ENCODE data around the gene UCP2.

Gene UCP2

GRCh38 chr11:73981051-73981805, 1.4 kb downstream of the UCP2 start:
- Histone ChIP-seq H3K4me3 (ENCODE audit: low read length) (peak overlapping the region; percentile 79), H3K27me3 (ENCODE audit: control insufficient read depth, insufficient read depth, low read length) (no peaks in the 10 kb centered on the region), H3K9ac (ENCODE audit: low read length) (peak overlapping the region; percentile 55), H3K27ac (ENCODE audit: low read depth, low read length) (no peak overlapping the region), H3K36me3 (ENCODE audit: control insufficient read depth, insufficient read depth, low read length) (peaks cover 24% of the 10 kb centered on the region), H3K4me1 (ENCODE audit: control insufficient read depth, insufficient read depth, low read length) (no peaks in the 10 kb centered on the region)

DNA sequence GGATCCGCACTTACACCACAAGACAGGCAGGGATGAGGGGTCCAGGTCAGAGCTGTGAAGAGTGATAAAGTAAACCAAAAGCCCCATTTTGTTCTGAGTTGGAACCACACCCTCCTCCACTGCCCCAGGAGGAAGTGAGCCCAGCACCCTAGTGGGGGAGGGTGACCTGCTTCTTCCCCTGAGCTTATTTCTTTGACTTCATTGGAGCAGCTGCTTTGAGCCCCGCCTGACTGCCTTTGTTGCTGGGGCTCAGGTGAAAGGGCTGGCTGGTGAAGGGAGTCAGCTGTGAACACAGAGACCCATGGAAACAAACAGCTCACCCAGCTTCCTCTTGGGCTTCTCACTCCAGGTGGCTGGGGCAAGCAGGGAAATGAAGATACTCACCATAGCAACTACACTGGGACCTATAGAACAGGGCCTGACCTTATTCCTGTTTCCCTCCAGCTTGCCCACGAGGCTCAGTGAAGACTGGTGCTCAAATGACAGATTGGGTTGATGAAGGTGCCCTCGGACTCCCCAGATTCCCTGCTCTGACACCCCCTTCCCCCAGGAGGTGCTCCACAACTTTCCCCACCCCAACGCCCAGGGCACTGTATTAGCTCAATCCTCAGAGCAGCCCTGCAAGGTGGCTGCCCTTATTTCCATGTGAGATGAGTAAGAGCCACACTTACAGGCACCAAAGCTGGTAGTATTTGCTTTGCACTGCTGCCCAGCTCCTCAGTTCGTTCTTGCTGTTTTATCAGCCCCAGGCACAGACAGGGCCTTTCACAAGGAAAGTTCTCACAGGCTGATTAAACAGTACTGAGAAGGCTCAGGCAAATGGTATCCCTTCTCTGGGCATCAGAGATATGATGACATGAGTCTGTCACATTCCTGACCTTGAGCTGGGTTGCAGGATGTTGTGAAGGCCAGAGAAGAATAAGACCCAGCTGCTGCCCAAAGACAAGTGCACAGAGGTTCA, 2.4 kb downstream of the UCP2 start:
- Histone ChIP-seq H3K9ac (ENCODE audit: low read length) (no peak overlapping the region), H3K4me3 (ENCODE audit: low read length) (peak overlapping the region; percentile 79), H3K4me1 (ENCODE audit: control insufficient read depth, insufficient read depth, low read length) (no peaks in the 10 kb centered on the region), H3K27ac (ENCODE audit: low read depth, low read length) (no peak overlapping the region), H3K36me3 (ENCODE audit: control insufficient read depth, insufficient read depth, low read length) (peaks cover 28% of the 10 kb centered on the region), H3K27me3 (ENCODE audit: control insufficient read depth, insufficient read depth, low read length) (no peaks in the 10 kb centered on the region)

DNA sequence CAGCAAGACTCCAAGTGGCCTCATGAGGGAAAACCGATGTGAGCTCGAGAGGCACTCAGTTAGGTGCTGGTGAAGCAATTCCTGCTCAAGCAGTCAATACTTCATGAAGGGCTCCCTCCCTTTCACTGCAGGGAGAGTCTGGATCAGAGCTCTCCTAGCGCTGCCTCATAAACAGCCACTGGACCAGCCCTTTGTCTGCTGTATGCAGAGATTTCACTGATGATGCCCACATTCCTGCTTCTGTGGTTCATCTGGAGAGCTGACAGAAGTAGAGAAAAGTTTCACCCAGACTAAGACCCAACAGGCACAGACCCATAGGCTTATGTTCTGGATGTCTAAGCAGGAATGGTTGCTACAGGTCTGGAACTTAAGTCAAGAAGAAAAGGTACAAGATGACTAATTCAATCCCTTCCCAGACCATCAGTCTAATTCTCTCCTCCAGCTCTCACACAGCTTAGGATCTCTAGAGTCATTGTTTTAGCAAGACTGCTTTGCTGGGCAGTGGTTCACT, 4.0 kb downstream of the UCP2 start:
- H3K4me3 ChIP-seq (ENCODE audit: low read length), result no peak overlapping the region
- H3K27me3 ChIP-seq (ENCODE audit: control insufficient read depth, insufficient read depth, low read length), result no peaks in the 10 kb centered on the region
- no peak overlapping the region for H3K27ac ChIP-seq (ENCODE audit: low read depth, low read length)
- no peak overlapping the region for H3K9ac ChIP-seq (ENCODE audit: low read length)
- no peaks in the 10 kb centered on the region for H3K4me1 ChIP-seq (ENCODE audit: control insufficient read depth, insufficient read depth, low read length)
- peaks cover 36% of the 10 kb centered on the region for H3K36me3 ChIP-seq (ENCODE audit: control insufficient read depth, insufficient read depth, low read length)

- Histone ChIP-seq H3K36me3 (ENCODE audit: control insufficient read depth, insufficient read depth, low read length) (peaks cover 36% of the 10 kb centered on the region), H3K9ac (ENCODE audit: low read length) (no peak overlapping the region), H3K4me1 (ENCODE audit: control insufficient read depth, insufficient read depth, low read length) (no peaks in the 10 kb centered on the region), H3K4me3 (ENCODE audit: low read length) (no peak overlapping the region), H3K27ac (ENCODE audit: low read depth, low read length) (no peak overlapping the region), H3K27me3 (ENCODE audit: control insufficient read depth, insufficient read depth, low read length) (no peaks in the 10 kb centered on the region)
Observed at GRCh38 chr11:73977856-73978519, 4.7 kb downstream of the UCP2 start.

DNA sequence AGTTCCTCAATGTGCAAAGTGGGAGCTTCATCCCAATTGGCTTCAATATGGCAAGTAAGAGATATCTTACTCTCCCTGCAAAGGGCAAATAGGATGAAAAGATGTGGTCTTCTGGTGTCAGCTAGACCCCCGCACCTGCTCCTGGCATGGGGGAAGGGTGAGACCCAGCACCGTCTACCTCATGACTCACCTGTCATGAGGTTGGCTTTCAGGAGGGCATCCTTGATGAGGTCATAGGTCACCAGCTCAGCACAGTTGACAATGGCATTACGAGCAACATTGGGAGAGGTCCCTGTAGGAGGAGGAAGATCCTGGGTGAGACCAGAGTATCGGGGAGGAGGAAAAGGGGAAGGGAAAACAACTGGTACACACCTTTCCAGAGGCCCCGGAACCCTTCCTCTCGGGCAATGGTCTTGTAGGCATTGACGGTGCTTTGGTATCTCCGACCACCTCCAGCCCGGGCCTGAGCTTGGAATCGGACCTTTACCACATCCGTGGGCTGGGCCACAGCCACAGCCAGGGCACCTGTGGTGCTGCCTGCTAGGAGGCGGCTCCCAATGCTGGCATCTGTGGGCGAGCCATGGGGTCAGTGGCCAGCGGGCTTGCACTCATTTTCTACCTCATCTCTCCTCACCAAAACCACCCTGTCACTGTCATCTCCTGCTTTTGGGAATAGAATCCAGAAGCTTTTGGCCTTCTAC, 6.0 kb downstream of the UCP2 start:
- H3K36me3 ChIP-seq (ENCODE audit: control insufficient read depth, insufficient read depth, low read length), result peaks cover 36% of the 10 kb centered on the region
- H3K4me1 ChIP-seq (ENCODE audit: control insufficient read depth, insufficient read depth, low read length), result no peaks in the 10 kb centered on the region

GRCh38 chr11:73975479-73975757, 7.2 kb downstream of the UCP2 start:
- no peaks in the 10 kb centered on the region for H3K4me1 ChIP-seq (ENCODE audit: control insufficient read depth, insufficient read depth, low read length)
- no peak overlapping the region for H3K27ac ChIP-seq (ENCODE audit: low read depth, low read length)
- H3K36me3 ChIP-seq (ENCODE audit: control insufficient read depth, insufficient read depth, low read length), result peaks cover 34% of the 10 kb centered on the region
- no peaks in the 10 kb centered on the region for H3K27me3 ChIP-seq (ENCODE audit: control insufficient read depth, insufficient read depth, low read length)
- no peak overlapping the region for H3K4me3 ChIP-seq (ENCODE audit: low read length)
- H3K9ac ChIP-seq (ENCODE audit: low read length), result no peak overlapping the region

More for the DNA sequence above, 6.0 kb downstream of the UCP2 start:
- no peak overlapping the region for H3K27ac ChIP-seq (ENCODE audit: low read depth, low read length)
- no peaks in the 10 kb centered on the region for H3K27me3 ChIP-seq (ENCODE audit: control insufficient read depth, insufficient read depth, low read length)
- no peak overlapping the region for H3K9ac ChIP-seq (ENCODE audit: low read length)
- H3K4me3 ChIP-seq (ENCODE audit: low read length), result no peak overlapping the region

DNA sequence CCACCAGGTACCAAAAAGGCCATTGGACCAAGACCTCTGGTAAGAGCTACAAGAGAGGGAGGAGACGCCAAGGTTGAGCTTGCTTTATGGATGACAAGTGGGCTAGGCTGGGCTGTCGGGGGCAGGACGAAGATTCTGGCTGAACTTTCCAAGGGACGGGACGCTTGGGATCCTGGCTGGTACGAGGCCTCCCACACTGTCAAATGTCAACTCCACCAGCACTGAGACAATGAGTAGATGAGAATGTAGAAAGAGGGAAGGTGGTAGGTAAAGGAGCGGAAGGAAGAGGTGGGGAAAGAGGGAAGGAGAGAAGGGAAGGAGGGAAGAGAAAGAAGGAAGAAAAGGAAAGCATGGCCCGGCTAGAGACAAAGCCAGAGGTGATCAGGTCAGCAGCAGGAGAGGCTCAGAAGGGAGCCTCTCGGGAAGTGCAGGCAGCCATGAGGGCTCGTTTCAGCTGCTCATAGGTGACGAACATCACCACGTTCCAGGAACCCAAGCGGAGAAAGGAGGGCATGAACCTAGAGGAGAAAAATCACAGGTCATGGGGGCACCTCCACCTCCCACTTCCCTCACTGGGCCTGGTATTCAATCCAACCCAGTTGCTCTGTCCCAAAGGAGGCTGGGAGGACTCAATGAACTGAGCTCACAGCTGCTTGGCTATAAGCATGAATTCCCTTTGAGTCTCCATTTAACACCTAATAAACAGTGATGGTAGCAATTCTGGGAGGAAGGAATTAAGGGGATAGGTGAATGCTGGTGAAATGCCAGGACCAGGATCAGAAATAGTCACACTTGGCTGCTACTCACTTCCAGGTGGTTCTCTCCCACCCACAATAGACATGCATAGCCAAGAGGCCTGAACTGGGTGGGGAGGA, 7.8 kb downstream of the UCP2 start:
- Histone ChIP-seq H3K27me3 (ENCODE audit: control insufficient read depth, insufficient read depth, low read length) (no peaks in the 10 kb centered on the region), H3K4me1 (ENCODE audit: control insufficient read depth, insufficient read depth, low read length) (no peaks in the 10 kb centered on the region), H3K36me3 (ENCODE audit: control insufficient read depth, insufficient read depth, low read length) (peaks cover 34% of the 10 kb centered on the region), H3K27ac (ENCODE audit: low read depth, low read length) (no peak overlapping the region), H3K4me3 (ENCODE audit: low read length) (no peak overlapping the region), H3K9ac (ENCODE audit: low read length) (no peak overlapping the region)

GRCh38 chr11:73972620-73973449, 9.8 kb downstream of the UCP2 start:
- Histone ChIP-seq H3K27ac (ENCODE audit: low read depth, low read length) (no peak overlapping the region), H3K4me3 (ENCODE audit: low read length) (no peak overlapping the region), H3K27me3 (ENCODE audit: control insufficient read depth, insufficient read depth, low read length) (no peaks in the 10 kb centered on the region), H3K36me3 (ENCODE audit: control insufficient read depth, insufficient read depth, low read length) (peaks cover 27% of the 10 kb centered on the region), H3K9ac (ENCODE audit: low read length) (no peak overlapping the region), H3K4me1 (ENCODE audit: control insufficient read depth, insufficient read depth, low read length) (no peaks in the 10 kb centered on the region)

- Histone ChIP-seq H3K36me3 (ENCODE audit: control insufficient read depth, insufficient read depth, low read length) (peaks cover 21% of the 10 kb centered on the region), H3K4me3 (ENCODE audit: low read length) (no peak overlapping the region), H3K9ac (ENCODE audit: low read length) (no peak overlapping the region), H3K4me1 (ENCODE audit: control insufficient read depth, insufficient read depth, low read length) (no peaks in the 10 kb centered on the region), H3K27me3 (ENCODE audit: control insufficient read depth, insufficient read depth, low read length) (no peaks in the 10 kb centered on the region), H3K27ac (ENCODE audit: low read depth, low read length) (no peak overlapping the region)
Observed at GRCh38 chr11:73972187-73972586, 10.5 kb downstream of the UCP2 start.

GRCh38 chr11:73971175-73971719, 11.4 kb downstream of the UCP2 start:
- Histone ChIP-seq H3K9ac (ENCODE audit: low read length) (no peak overlapping the region), H3K4me3 (ENCODE audit: low read length) (no peak overlapping the region)

More at GRCh38 chr11:73971175-73971719, 11.4 kb downstream of the UCP2 start:
- Histone ChIP-seq H3K27me3 (ENCODE audit: control insufficient read depth, insufficient read depth, low read length) (no peaks in the 10 kb centered on the region), H3K27ac (ENCODE audit: low read depth, low read length) (no peak overlapping the region), H3K4me1 (ENCODE audit: control insufficient read depth, insufficient read depth, low read length) (no peaks in the 10 kb centered on the region), H3K36me3 (ENCODE audit: control insufficient read depth, insufficient read depth, low read length) (peaks cover 12% of the 10 kb centered on the region)

Measured in rectal smooth muscle tissue (tissue), 1 donor.